Activated CD8-positive, alpha-beta memory T cell treated with anti-CD3 and anti-CD28 coated beads, Interleukin-2, amount 50 U/mL, for 24 hours (primary cell): ENCODE results near the gene NELFCD.
"Not testable (repeated sequence)": the region's sequence is repeated elsewhere in the genome, so short reads cannot be mapped to it uniquely, and the experiment has no call there.

ENCODE experiments used
- DNase-seq: peaks from one replicate; pipeline ENCODE4 v3.0.0-alpha.2; 2020; ENCODE audit errors: extremely low read depth

Gene NELFCD

GRCh38 chr20:58973866-58974265 lies 7.2 kb upstream of the NELFCD start:
- no peak for DNase-seq

DNA sequence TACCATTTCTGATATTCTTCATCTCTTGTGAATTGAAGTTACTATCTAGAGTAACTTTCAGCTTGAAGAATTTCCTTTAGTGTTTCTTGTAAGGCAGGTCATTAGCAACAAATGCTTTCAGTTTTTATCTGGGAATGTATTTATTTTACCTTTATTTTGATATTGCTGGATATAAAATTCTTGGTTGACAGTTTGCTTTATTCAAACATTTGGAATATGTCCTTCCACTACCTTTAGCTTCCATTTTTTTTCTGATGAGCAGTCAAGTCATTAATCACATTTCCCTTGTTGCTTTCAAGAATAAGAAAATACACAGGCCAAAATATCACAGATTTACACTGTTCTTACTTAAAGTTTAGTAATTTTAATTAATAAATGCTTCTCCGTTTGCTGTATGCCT lies 5.7 kb upstream of the NELFCD start:
- DNase-seq: no peak

DNA sequence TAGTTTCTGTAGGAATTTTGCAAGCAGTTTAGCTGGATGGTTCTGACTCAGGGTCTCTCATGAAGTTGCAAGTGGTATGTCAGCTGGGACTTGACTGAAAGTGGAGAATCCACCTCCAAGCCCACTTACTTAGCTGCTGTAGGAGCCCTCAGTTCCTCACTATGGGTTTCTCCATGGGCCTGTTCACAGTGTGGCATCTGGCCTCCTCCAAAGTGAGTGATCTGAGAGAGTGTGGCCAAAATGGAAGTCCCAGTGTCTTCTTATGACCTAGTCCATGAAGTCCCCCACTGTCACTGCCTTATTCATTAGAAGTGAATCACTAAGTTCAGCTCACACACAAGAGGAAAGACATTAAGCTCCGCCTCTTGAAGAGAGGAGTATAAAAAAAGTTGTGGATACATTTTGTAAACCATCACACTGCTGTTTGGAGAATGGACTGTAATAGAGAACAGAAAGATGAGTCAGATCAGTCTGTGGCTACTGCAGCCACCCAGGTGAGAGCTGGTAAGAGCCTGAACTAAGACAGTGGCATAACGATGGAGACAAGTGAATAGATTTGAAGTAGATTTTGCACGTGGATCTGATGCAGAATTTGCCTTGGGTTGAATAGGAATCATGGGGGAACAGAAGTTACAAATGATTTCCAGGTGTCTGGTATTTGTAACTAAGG lies 4.9 kb upstream of the NELFCD start:
- no peak for DNase-seq

GRCh38 chr20:58978351-58979190 lies 2.5 kb upstream of the NELFCD start:
- no peak for DNase-seq

GRCh38 chr20:58981628-58982364 lies 740 bp downstream of the NELFCD start:
- DNase-seq: no peak

DNA sequence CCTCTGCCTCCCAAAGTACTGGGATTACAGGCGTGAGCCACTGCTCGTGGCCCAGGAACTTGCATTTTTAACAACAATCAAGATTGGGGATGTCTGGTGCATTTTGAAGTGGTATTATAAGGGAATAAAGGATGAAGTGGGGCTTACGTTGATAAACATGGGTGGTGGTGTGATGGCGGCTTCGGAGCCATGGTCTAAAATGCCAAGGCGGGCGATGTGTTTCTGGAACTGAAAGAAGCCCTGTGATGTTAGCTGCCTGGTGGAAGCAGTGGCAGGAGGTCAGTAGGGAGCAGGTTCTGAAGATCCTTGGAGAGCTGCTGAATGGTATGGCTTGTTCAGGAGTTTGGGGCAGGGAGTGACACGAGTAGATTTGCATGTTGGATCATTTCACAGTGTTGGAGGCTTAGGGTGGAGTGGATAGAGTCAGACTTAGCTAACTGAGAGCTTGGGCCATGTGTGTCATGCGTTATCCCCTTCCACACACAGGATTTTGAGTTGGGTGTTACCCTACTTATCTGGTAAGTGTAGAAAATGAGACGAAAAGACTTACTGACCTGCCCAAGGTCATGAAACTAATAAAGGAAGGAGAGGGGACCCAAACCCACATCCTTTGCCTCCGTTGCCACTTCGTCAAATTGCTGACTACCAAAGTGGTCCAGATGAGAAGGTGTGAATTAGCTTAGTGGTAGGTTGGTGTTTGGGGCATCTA lies 1.5 kb downstream of the NELFCD start:
- DNase-seq: no peak

DNA sequence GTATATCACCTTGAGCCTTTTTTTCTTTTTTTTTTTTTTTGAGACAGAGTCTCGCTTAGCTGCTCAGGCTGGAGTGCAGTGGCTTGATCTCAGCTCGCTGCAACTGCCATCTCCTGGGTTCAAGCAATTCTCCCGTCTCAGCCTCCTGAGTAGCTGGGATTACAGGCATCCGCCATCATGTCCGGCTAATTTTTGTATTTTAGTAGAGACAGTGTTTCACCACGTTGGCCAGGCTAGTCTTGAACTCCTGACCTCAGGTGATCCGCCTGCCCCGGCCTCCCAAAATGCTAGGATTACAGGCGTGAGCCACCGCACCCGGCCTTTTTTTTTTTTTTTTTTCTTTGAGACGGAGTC lies 2.0 kb downstream of the NELFCD start:
- not testable (repeated sequence) for DNase-seq

- DNase-seq: no peak
Measured at GRCh38 chr20:58984691-58985090, 3.6 kb downstream of the NELFCD start.

- DNase-seq: no peak
Measured at GRCh38 chr20:58985656-58986055, 4.6 kb downstream of the NELFCD start.

GRCh38 chr20:58986286-58986967 lies 5.4 kb downstream of the NELFCD start:
- no peak for DNase-seq

DNA sequence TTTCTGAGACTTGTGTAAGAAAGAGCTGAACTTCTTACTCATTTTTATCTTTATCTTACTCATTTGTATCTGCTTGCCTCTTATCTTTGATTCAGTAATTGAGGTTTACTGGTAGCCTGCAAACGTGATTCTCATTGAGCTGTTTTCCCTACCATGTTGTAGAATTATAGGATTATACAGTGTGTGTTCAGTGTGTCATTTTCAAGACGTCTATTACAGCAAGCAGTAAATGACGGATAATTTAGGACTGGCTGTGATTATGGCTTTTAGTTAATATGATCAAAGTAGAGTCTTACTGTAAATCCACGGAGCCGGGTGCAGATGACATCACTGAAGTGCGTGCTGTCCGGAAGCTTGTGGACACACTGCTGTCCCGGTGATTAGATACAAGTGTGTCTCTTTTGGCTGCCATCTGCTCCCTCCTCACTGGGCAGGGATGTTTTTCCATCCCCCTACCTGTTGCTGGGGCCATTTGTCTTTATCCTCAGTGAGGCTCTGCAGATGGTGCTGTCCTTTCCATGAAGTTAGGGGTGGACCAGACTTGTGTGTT lies 6.0 kb downstream of the NELFCD start:
- DNase-seq: no peak

DNA sequence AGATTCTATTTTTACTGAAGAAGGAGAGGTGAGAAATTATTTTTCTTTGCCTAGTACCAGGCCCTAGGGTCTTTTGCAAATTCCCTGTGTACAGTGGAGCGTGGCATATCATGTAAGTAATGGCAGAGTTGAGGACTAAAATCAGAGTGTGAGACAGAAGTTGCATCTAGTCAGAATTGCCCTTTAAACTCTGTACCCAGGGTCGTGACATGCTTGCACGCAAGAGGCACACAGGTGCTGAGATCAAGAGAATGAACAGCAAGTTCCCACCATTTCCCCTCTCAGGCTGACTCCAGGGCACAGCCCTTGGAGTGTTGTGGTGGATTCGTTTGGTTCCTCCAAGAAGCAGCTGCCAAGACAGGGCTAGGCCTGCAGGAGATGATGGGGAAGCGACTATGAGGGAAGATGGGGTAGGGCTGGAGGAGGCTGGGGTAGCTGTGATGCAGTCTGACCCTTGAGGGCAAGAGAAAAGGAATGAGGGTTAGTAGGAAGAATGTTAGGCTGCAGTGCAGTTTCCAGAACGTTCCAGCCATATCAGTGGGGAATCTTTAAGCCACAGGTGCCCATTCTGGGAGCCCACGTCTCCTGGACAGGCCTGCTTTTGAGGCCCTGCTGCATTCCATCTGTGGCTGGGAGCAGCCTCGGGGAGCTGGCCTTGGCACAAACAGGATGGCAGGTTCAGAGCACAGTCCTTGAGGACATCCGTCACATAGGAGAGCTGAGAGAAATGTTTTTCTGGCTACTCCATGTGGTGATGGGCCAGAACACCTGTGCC lies 6.9 kb downstream of the NELFCD start:
- DNase-seq: no peak

- no peak for DNase-seq
Measured at GRCh38 chr20:58988565-58988882, 7.5 kb downstream of the NELFCD start.

- no peak for DNase-seq
Measured at GRCh38 chr20:58989196-58989595, 8.1 kb downstream of the NELFCD start.

GRCh38 chr20:58990651-58991445 lies 9.8 kb downstream of the NELFCD start:
- no peak for DNase-seq

- no peak for DNase-seq
Measured at GRCh38 chr20:58991715-58992114, 10.7 kb downstream of the NELFCD start.

GRCh38 chr20:58992911-58993310 lies 11.9 kb downstream of the NELFCD start:
- no peak for DNase-seq

DNA sequence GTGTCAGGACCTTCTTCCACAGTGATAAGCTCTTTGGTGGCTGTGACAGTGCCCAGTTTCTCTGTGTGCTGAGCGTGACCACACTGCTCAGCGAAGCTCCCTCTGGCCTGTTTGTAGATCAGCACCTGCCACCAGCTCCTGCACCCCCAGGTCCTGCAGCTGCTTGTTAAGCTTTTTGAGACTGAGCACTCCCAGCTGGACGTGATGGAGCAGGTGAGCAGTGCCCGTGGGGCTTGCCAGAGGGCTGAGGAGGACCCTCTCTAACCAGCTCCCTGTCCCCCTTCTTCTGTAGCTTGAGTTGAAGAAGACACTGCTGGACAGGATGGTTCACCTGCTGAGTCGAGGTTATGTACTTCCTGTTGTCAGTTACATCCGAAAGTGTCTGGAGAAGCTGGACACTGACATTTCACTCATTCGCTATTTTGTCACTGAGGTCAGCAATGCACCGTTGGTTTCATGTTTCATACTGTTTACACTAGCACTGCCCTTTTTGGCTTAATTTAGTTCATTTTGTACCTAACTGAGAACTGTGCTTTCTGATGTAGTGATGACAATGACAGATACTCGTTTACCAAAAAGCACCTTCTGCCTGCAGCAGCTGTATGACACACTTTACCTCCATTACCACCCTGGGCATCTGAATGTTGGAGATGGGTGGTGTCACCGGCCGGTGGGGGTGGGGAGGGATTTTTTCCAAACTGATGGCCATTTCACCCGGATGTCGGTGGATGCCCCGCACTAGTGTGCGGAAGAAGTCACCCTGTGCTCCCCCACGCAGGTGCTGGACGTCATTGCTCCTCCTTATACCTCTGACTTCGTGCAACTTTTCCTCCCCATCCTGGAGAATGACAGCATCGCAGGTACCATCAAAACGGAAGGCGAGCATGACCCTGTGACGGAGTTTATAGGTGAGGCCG lies 12.5 kb downstream of the NELFCD start:
- DNase-seq: no peak
